Panc1 (cell line): ENCODE measurements around the gene MS4A6E.

Experiments
- CTCF ChIP-seq: fragments of 450-650 bp; IDR thresholded peaks from 2 replicates; pipeline ENCODE4 v1.5.1; 2017; ENCODE audit warnings: mild to moderate bottlenecking
- POLR2AphosphoS5 ChIP-seq: IDR thresholded peaks from 2 replicates; pipeline ENCODE4 v1.6.1; 2012; ENCODE audit warnings: mild to moderate bottlenecking, low read depth, low read length, moderate library complexity
- SIN3A ChIP-seq: IDR thresholded peaks from 2 replicates; pipeline ENCODE4 v1.6.1; 2012; ENCODE audit warnings: low read depth, mild to moderate bottlenecking, low read length, moderate library complexity, borderline replicate concordance; ENCODE audit not compliant: insufficient read depth

- TF ChIP-seq CTCF (no peak), POLR2AphosphoS5 (no peak), SIN3A (no peak)
Measured at GRCh38 chr11:60362241-60362640, 35.2 kb downstream of the MS4A6E start.
